HG02610 (cell line): ENCODE results near the gene NTM.
A peak's percentile ranks its signal among the peaks of the same experiment; 100 is the strongest.

Experiments
- ATAC-seq: cut with Tn5 transposase; IDR thresholded peaks from one replicate; pipeline ENCODE4 v1.9.1; 2021; ENCODE audit warnings: mild to moderate bottlenecking, moderate library complexity; ENCODE audit not compliant: unreplicated experiment

The NTM gene

GRCh38 chr11:131978351-131978750 lies 607.9 kb downstream of the NTM start:
- ATAC-seq = no peak

DNA sequence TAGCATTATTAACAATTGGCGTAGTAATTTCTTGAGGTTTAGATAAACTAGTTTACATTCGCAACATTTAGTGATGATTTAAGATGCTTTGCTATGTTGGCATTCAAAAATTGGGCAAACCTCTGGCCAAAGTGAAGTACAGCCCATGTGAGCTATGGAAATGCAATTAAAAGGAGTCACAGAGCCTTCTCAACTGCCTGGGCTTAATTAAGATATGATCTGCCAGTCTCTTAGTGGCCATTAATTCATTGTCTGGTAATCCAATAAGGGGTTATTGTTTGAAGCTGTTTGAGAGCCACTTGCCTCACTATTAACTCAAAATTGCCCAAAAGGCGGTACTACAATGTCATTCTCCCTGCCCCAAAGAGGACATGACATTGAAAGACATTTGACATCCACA lies 608.9 kb downstream of the NTM start:
- no peak for ATAC-seq

DNA sequence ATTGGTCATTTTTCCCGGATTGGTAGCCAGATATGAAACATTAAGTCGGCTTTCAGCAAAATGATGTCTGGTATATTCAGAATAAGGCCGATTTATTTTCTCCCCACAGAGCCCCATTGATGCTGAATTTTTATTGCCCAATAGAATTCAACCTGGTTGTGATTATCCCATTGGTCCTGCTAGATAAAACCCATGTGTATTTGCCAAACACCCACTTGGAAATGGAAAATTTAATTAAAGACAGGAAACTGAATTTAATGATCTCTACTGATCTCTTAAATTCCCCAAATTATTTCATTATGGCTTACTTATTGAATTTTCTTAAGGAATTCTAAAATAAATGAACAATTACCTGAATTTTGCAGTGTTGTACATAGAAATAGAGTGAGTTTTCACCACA lies 609.8 kb downstream of the NTM start:
- no peak for ATAC-seq

DNA sequence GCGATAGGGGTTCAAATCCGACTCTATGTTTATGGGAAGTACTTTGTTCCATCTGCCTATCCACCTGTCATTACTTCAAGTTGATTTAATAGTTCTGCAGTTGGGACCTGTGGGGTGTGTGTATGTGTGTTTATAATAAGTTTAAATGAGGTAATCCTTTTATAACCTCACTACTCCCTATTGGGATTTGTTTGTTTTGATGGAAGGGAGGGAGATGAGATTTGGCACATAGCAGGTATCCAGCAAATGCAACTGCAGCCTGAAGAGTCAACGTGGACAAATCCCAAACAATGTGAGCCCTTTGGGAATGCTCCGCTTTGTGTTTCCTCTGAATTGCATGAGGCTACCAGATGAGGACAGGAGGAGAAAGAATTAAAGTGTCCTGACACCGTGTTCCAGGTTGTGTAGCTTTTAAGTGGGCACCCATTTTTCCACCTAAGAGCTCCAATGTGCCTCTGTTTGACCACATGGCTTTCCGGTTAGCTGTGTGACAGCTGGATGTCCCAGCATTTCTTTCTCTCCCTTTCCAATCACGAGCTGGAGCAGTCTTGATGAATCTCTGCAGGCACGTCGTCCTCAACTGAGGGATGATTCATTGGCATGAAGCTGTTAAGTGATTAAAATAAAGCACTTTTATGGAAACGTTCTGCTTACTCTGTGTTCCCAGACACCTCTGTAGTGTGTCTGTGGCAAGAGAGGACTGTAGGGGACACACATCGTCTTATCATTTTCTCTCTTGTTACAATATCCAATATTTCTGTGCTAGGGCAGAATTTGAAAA lies 610.7 kb downstream of the NTM start:
- no peak for ATAC-seq

DNA sequence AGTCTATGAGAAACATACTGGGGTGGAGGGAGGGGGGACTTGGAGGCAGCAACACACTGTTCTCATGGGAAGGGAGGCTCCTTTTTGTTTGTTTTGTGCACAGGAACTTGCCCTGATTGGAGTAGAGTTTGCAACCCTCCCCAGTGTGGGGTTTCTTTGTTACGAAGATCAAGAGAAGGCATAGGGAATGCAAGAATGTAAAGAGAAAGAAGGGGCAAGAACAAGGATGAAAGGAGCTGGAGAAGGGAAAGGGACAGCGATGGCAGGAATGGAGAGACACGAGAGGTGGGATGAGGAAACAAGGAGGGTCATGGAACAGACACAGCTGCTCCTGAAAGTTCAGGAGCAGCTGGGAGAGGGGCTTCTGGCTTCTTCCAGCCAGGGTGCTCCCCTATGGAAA lies 611.7 kb downstream of the NTM start:
- ATAC-seq = no peak

GRCh38 chr11:131985846-131986301 lies 615.5 kb downstream of the NTM start:
- ATAC-seq = no peak

DNA sequence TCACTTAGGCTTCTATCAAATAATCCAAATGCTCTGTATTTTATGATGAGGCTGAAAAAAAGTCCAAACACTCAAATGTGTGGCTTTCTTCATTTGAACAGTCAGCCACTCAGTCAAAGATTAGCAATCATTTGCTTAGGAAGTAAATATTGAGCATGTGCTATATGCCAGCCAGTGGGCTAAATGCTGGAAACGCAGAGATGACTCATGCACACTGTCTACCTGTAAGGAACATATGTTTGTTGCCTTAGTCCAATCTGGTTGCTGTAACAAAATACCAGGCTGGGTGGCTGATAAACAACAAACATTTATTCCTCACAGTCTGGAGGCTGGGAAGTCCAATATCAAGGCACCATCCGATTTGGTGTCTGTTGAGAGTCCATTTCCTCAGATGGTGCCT lies 617.3 kb downstream of the NTM start:
- ATAC-seq = no peak

GRCh38 chr11:131991606-131992005 lies 621.2 kb downstream of the NTM start:
- ATAC-seq = no peak

- no peak for ATAC-seq
Observed at GRCh38 chr11:131993246-131993645, 622.8 kb downstream of the NTM start.

GRCh38 chr11:131998020-131998419 lies 627.6 kb downstream of the NTM start:
- ATAC-seq = no peak

- ATAC-seq = no peak
Observed at GRCh38 chr11:131999084-131999483, 628.7 kb downstream of the NTM start.

DNA sequence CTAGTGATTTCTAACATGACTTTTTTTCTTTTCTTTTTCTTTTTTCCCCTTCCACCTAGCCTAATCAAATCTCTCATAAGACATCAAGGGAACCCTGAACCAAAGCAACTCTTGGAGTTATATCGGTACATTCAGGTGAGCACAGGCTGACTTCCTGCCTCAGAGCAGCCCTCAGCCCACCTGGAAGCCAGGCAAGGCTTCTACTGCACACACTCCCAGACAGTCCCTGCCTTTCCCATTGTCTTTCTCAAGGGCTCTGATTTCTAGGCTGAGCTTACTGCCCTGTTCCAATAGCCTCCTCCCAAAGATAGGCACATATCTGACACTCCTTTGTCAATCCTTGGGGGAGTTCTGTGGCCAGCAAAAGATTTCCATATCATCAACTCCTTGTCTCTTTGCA lies 629.5 kb downstream of the NTM start:
- no peak for ATAC-seq

GRCh38 chr11:132005887-132006286 lies 635.5 kb downstream of the NTM start:
- no peak for ATAC-seq

GRCh38 chr11:132006884-132007580 lies 636.6 kb downstream of the NTM start:
- ATAC-seq = no peak

DNA sequence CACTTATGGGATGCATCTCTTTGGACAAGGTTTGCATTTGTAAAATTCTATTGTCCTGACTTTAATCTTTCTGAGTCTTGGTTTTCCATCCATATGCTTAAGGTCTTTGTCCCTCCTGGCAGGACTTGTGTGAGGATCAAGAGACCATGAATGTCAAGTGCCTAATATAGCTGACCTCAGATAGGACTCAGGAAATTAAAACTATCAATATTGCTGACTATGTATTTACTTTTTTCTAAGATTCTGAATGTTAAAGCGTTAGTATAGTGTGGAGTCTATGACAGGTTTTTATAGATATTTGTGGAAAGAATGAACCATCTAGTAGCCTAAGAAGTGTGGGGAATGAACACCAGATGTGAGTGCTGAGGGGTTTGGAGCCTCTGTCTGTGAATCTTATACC lies 637.8 kb downstream of the NTM start:
- no peak for ATAC-seq

DNA sequence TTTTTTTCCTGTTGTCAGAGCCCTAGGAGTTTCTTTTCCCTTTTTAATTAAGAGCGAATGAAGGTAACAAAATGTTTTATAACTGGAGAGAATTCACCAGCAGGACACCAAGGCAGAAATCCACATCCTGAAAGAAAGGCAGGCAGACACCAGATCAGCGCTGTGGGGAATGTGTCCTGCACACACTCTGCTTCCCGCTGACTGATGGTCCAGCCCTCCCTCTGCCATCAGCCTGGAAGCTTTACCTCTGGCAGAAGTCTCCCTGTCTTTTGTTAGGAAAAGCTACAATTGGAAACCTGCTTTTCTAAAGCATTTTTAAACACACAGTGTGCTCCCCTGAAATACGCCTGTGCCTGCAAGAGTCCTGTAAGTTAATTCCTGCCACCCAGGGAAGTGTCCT lies 638.5 kb downstream of the NTM start:
- ATAC-seq = no peak

DNA sequence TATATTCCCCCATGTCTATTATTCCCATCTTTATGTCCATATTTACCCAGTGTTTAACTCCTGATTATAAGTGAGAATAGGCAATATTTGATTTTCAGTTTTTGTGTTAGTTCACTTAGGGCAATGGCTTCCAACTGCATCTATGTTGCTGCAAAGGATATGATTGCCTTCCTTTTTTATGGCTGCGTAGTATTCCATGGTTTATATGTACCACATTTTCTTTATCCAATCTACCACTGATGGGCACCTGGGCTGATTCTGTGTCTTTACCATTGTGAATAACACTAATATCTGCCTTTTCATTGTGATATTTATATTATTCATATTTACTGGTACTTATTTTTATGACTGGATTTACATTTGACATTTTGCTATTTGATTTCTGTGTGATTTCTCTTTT lies 649.6 kb downstream of the NTM start:
- no peak for ATAC-seq

DNA sequence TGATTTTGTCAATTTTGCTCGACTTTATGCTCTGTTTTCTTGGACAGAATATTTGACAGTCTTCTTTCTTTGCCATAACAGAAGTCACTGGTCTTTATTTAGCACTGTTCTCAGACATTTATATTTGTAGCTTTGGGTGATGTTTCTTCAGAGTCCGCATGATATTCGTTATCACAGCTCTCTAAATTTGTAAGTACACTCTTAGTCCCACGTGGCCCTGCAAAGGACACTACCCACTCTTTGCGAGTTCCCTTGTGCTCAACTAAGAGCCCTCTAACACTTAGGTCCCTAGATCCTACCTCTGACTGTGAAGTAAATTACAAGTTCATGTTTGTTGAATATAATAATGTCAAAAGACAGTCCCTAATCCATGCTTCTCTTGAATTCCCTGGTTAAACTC lies 651.9 kb downstream of the NTM start:
- no peak for ATAC-seq

DNA sequence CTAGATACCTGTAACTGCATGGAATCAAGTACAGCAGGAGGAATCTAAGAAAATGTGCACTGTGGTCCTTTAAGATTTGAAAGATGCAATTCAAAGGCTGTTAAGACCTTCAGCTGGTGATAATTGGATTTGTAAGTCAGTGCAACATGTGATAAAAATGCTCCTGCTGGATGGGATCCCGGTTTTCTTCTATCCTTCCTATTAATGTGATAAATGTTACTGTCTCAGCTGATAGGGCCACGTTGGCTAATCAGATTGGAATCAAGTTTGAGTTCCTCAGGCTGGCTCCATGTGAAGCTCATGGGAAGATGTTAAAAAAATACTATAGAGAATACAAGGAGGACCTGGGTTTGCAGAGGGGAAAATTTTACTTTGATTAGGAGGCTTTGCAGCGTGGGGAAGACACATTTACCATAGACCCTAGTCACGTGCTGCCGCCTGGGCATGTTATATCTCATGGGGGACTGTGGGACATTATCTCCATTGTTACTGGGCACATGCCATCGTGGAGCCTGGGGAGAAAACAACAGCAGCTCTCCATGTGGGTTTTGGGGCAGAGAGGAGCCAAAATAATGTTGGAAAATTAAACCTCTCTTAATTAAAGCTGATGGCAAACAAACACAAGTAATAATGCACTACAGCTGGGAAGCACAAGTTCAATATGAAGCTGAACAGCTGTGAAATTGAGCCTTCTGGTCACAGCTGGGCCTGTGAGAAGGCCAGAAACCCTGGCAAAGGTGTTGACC lies 652.5 kb downstream of the NTM start:
- no peak for ATAC-seq

GRCh38 chr11:132024587-132025295 lies 654.3 kb downstream of the NTM start:
- ATAC-seq = peak; percentile 86

GRCh38 chr11:132026746-132027145 lies 656.3 kb downstream of the NTM start:
- no peak for ATAC-seq
